ENCODE results near the gene EHD2.
"Not testable (repeated sequence)": the region's sequence is repeated elsewhere in the genome, so short reads cannot be mapped to it uniquely, and the experiment has no call there.

Gene EHD2

DNA sequence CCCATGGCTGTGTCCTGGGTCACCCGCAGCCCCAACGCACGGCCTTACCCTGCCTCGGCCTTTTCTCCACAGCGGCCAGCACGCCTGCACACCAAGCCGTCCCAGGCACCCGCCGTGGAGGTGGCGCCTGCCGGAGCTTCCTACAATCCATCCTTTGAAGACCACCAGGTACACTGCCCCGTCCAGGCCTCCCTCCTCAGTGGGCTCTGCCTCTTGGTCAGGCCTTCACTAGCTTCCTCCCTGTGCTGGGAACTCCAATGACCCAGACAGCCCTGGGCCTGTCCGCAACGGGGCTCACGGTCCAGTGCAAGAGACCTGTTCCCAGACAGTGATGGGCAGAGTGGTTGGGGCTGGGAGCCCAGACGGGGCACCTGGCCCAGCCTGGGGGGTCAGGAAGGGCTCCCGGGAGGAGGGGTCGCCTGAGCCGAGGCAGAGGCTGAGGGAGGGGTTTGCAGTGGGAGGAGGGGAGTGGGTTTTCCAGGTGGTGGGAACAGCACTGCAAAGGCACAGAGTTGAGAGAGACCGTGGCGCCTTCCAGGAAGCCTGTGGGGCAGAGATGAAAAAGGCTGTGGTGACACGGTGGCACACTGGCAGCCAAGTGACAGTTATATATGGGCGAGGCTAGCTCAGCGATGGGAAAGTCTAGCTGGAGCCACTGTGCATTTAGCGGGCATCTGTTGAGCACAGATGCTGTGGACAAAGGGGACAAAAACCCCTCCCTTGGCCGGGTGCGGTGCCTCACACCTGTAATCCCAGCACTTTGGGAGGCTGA lies 39.4 kb downstream of the EHD2 start:
- DNase-seq, result no peak

DNA sequence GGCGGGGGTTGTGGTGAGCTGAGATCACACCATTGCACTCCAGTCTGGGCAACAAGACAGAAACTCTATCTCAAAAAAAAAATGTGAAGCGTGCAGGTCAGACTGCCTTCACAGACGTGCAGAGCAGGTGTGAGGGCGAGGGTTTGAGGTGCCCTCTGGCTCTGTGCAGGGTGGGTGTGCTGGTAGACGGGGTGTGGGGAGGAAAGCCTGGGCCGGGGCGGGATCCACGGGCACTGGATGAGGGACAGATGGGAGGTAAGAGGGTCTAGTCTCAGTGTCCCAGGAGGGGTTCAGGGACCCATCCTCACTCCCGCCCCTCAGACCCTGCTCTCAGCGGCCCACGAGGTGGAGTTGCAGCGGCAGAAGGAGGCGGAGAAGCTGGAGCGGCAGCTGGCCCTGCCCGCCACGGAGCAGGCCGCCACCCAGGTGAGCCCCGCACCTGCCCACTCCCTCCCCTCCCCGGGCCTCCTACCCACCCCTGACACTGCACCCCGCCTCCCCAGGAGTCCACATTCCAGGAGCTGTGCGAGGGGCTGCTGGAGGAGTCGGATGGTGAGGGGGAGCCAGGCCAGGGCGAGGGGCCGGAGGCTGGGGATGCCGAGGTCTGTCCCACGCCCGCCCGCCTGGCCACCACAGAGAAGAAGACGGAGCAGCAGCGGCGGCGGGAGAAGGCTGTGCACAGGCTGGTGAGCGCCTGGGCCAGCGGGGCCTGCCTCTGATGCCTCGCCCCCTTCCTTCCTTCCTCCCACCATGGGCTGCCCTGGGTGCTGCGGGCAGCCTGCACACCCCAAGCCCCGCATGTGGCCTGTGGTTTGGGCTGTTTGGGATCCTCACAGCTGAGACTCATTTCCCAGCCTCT lies 41.2 kb downstream of the EHD2 start:
- DNase-seq, result no peak

DNA sequence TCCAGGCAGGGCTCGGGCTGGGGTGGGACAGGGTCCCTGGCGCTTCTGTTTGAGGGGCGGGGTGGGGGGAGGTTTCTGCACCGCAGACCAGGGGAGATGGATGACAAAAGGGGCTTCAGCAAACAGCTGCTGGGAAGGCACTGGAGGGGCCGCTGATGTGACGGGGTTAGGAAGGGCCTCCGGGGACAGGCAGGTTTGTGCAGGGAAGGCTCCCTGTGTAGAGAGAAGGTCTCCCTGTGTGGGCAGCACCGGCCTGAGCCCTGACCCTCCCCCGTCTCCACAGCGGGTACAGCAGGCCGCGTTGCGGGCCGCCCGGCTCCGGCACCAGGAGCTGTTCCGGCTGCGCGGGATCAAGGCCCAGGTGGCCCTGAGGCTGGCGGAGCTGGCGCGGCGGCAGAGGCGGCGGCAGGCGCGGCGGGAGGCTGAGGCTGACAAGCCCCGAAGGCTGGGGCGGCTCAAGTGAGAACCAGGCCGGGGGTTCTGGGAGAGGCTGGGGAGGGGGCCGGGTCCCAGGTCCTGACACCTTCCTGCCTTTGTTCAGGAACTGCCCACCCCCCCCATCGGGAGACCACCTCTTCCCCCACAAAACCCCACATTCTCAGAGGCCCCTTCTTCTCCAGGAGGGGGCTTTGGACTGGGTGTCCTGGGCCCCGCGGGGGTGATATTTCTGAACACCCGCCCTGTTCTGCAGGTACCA lies 42.0 kb downstream of the EHD2 start:
- DNase-seq, result no peak

DNA sequence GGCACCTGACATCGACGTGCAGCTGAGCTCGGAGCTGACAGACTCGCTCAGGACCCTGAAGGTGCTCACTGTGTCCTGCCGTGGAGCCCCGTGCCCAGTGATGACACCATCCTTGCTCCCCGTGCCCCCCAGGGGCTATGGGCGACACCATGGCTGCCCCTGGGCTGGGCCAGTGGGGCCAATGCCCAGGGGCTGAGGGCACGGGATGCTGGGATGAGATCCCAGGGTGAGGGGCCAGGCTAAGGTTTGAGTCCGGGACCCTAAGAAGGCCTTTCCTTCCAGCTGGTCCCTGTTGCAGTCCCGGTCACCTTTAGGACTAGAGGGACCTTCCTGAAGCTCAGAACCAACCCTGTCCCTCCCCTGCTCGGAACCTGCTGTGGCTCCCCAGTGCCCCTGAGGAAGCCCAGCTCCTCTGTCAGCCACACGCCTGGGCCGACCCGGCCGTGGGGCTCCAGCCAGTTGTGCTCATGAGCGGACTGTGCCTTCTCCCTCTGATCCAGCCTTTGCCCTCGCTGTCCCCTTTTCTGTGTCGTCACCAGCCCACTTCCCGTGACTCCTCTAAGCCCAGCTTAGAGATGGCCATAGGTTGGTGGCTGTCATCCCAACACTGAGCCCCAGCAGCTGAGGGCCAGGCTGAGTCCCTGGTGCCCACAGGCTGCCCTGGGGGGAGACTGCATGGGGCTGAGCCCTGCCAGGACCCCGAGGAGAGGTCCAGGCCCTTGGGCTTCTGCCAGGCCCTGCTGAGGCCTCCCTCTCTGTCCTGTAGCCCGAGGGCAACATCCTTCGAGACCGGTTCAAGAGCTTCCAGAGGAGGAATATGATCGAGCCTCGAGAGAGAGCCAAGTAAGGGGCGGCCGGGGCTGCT lies 42.8 kb downstream of the EHD2 start:
- no peak for DNase-seq

DNA sequence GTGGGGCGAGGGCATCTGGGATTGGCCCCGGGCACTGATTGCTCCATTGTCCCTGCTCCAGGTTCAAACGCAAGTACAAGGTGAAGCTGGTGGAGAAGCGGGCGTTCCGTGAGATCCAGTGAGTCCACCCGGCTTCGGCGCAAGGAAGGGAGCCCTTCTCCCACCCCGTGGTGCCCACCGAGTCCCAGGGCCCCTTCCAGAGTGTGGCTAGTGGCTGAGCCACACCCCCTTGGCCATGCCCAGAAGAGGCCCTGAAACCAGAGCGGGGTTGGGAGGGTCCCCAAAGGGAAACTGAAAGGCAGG lies 43.4 kb downstream of the EHD2 start:
- no peak for DNase-seq

DNA sequence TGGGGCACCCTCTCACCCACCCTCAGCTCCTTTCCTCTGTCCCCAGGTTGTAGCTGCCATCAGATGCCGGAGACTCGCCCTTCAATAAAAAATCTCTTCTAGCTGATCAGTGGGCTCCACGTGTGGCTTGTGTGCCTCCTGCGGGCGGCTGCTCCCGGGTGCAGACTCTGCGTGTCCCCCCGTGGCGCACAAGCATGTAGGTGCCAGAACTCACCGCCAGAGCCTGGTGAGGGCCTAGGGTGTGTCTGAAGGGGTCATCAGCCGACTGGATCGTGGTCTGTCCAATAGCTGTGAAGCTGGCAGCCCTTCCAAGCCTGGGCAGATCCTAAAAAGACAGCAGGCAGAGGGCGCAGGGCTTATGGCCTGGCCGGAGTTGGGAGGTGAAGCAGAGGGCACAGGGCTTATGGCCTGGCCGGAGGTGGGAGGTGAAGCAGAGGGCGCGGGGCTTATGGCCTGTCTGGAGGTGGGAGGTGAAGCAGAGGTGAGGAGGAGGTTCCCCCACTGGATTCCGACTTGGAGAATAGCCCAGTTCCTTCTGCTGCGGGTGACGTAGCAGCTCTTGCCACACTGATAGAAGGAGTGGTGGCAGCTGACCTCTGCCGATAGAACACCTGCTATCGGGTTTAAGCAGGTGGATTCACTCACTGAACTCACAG lies 43.9 kb downstream of the EHD2 start:
- DNase-seq, result no peak

DNA sequence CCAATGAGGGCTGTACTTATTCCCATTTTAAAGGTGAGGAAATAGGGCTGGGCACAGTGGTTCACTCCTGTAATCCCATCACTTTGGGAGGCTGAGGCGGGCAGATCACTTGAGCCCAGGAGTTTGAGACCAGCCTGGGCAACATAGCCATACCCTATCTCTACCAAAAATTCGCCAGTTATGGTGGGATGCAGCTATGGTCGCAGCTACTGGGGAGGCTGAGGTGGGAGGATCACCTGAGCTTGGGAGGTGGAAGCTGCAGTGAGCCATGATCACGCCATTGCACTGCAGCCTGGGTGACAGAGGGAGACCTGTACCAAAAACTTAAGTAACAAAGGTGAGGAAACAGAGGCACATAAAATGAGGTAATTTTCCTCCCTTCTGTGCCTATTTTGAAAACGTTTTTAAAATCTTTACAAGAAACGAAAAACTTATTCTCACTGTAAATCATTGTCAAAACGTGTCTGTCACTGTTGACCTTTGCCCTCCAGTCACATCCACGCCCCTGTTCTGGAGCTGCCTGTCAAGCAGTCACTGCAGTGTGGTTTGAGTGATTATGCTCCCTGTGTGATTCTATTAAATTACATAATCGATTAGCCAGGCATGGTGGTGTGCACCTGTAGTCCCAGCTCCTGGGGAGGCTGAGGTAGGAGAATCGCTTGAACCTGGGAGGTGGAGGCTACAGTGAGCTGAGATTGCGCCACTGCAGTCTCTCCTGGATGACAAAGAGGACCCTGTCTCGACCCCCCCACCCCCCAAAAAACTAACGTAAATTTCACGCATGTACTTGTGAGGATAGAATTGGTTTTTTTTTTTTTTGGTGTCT lies 44.6 kb downstream of the EHD2 start:
- DNase-seq, result no peak

DNA sequence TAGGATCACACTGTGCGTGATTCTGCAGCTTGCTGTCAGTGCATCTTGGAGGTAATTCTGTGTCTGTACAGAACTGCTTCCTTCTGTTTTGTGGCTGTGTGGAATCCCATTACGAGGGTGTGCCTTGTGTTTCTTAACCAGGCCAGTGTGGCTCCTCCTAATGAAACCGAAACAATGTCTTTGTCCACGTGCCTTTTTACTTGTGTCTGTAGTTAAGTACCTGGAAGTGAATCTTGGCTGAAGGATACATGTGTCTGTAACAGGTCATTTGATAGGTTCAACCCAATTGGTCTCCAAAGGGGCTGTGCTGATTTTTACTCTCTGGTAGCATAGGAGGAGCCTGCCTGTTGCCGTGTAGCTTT lies 45.2 kb downstream of the EHD2 start:
- DNase-seq, result no peak

DNA sequence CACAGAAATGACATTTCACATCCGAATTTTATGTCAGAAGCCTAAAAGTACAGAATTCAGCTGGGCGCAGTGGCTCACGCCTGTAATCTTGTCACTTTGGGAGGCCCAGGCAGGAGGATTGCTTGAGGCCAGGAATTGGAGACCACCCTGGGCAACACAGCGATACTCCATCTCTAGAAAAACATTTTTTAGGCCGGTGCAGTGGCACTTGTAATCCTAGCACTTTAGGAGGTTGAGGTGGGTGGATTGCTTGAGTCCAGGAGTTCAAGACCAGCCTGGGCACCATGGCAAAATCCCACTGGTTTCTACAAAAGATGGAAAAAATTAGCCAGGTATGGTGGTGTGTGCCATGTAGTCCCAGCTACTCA lies 47.4 kb downstream of the EHD2 start:
- DNase-seq, result no peak

DNA sequence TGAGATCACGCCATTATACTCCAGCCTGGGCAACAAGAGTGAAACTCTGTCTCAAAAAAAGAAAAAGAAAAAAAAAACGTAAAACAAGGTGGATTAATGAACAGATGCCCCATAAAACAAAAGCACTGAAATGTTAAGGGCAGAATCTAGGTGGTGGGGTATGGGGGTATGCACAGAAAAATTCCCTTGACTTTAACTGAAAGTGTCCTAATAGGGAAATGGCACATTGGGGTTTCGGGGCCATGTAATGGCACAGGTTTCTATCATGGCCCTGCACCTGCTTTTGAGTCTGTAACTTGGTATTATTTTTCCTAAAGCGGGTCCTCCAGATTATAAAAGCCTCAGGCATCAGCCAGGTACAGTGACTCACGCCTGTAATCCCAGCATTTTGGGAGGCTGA lies 48.3 kb downstream of the EHD2 start:
- no peak for DNase-seq

DNA sequence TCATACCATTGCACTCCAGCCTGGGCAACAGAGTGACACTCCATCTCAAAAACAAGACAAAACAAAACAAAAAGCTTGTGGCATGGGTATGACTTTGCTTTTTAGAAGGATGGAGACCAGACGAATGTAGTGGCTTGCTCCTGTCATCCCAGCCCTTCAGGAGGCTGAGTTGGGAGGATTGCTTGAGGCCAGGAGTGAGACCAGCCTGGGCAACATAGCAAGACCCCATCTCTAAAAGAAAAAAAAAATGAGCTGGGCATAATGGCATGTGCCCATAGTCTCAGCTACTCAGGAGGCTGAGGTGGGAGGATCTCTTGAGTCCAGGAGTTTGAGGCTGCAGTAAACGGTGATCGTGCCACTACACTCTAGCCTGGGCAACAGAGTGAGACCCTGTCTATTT lies 48.9 kb downstream of the EHD2 start:
- no peak for DNase-seq

DNA sequence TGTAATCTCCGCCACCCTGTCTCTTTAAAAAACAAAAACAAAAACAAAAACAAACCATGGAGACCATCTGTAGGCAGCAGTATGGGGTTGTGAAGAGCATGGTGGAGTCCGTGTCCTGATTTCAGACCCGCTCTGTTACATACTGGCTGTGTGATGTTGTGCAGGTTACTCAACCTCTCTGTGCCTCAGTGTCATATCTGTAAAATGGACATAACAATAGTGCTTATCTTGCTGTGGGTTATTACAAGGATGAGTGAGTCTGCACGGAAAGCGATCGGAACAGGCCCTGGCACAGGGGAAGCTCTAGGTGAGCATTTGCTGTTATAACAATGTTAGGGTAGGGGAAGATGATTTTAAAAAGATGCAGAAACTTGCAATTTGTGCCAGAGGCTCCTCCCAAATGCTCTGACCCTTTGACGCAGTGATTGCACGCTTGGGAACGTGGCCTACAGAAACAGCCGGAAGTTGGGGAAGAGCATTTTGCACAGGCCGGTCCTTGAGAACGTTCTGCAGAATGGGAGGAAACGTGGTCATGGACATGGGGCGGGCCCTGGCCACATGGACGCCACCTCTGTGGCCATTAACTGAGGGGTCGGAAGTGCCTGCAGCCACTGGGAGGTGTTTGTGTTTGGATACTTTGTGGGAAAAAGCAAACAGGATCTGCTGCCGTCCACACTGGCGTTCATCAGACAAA lies 49.5 kb downstream of the EHD2 start:
- no peak for DNase-seq

DNA sequence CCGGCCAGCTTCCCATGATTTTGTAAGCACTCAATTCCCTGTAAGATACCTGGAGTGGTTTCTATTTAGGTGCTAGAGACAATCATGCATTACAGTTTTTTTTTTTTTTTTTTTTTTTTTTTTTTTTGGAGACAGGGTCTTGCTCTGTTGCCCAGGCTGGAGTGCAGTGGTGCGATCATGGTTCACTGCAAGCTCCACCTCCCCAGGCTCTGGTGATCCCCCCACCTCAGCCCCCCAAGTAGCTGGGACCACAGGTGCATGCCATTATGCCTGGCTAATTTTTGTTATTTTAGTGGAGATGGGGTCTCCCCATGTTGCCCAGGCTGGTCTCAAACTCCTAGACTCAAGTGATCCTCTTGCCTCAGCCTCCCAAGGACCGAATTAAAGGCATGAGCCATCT lies 51.5 kb downstream of the EHD2 start:
- DNase-seq, result not testable (repeated sequence)

DNA sequence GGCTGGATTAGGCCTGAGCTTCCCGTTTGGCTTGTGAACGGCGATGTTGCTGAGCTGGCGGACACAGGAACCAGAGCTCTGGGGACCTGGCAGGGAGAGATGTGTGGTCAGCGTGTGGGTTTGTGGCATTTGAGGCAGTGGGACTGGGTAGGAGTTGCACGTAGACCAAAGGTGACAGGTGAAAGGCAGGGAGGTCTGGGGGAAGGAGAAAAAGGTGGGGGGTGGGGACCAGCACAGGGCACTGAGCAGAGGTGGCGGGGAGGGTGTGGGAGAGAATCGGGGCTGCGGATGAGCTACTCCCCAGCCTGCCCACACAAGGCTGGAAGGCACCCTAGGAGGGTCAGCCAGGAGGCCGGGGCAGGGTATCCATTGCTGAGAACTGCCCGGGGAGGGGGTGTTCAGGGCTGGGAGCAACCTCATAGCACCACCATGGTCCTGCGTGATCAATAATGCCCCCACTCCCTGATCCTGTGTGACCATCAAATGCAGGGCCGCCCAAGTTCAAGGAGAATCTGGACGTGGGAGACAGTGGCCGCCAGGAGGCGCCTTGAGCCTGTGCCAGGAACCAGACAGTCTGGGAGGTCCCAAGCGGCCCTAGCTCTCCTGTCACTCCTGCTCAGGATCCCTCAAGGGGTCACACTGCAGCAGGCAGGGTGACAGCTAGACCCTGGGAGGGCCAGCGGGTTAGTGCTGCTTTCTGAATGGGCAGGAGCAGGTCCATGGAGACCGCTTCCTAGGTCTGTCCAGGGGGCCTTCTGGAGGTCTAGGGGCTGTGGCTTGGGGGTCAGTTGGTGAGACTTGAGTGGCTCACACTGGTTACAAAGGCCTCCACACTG lies 52.5 kb downstream of the EHD2 start:
- peak; percentile 57 for DNase-seq

DNA sequence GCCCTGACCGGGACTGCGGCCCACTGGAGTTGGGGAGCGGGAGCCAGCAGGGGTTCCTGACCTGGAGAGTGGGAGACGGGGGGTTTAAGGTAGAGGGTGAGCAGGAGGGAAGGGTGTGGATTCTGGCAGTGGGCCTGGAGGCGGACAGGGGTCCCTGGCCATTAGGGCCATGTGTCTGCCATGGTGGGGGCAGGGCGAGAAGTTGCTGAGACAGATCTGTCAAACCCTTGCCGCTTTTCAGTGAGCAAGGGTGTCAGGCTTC lies 53.1 kb downstream of the EHD2 start:
- DNase-seq, result no peak

DNA sequence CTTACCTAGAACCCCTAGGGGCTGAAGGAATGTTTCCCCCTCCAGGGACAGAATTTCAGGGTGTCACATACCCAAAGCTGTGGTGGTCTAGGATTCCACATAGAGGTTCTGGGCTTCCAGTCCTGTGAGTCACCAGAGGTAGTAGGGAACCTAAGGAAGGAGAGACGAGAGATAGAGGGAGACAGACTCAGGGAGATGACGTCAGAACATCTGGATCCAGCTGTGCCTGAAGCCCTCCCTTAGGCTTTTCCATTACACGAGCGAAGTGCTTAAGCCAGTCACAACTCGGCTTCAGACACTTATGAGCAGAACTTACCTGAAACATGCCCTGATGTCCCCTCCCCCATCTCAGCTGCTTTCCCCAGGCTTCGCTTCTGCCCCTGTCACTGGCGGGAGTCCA lies 53.4 kb downstream of the EHD2 start:
- no peak for DNase-seq

DNA sequence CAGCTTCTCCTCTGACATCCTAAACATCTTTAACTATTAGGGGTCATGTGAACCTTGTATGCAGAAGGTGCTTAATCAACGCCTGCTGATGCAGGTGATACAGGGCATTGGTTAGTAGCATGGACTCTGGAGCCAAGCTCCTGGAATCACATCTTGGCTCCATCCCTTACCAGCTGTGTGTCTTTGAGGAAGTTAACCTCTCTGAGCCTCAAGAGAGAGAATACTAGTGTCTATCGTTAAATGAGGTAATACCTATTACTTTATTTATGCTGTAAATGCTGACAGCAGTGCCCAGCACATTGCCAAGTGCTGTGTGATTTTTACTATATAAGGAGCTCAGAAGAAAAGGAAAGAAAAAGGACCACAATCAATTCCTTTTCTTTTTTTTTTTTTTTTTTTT lies 54.1 kb downstream of the EHD2 start:
- DNase-seq, result no peak

DNA sequence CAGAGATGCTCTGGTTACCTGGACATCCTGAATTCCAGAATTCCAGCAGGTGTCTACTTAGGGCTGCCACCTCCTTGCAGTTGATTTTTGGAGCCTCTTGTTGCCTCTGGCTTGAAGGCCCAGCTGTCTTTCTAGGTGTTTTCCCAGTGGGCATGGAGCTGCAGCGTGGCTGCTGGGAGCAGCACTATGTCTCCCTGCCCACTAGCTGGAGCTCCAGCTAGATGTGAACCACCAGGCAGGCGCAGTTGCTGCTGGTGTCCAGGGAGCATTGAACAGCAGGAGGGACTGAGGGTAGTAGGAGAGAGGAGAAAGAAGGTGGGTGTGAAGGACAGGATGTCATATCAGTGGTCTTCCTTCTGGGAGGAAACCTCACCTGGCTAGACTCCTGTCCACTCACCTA lies 55.4 kb downstream of the EHD2 start:
- DNase-seq, result no peak

DNA sequence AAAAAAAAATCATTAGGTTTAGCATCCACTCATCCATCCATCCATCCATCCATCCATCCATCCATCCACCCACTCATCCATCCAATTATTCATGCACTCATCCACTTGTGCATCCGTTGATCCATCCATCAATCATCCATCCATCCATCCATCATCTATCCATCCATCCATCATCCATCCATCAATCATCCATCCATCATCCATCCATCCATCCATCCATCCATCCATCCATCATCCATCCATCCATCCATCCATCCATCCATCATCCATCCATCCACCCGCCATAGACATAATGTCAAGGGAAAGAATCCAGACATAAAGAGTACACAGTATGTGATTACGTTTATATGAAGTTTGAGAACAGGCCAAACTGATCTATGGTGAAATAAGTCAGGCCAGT lies 56.3 kb downstream of the EHD2 start:
- DNase-seq, result no peak

DNA sequence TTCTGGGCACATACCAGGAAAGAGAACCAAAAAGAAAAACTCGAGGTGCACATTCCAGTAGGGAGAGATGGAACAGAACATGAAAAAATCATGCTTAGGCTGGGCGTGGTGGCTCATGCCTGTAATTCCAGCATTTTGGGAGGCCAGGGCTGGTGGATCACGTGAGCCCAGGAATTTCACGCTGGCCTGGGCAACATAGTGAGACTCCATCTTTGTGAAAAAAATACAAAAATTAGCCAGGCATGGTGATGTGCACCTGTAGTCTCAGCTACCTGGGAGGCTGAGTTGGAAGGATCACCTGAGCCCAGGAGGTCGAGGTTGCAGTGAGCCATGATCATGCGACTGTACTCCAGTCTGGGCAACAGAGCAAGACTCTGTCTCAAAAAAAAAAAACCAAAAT lies 58.1 kb downstream of the EHD2 start:
- DNase-seq, result not testable (repeated sequence)
